Left renal cortex interstitium (tissue), 4 donors: ENCODE results near the gene ZBTB49. TPM values are rescaled to one million over a fixed set of nuclear protein-coding genes. Genes with fewer than 3 reads are reported as not detected.
"Not testable (repeated sequence)": the region's sequence is repeated elsewhere in the genome, so short reads cannot be mapped to it uniquely, and the experiment has no call there.

ENCODE experiments used
- DNase-seq, 4 donors: peaks; one replicate each; pipeline ENCODE4 v3.0.0-alpha.2; 2013; ENCODE audit warnings: low read depth in 4 of 4, low spot score in 2 of 4, missing footprints in 1 of 4
- polyA plus RNA-seq, 4 donors: library from polyadenylated mRNA; unstranded; fragments of 120-200 nt; gene quantifications; one replicate each; pipeline ENCODE4 v1.2.1, GENCODE V29; 2013; ENCODE audit not compliant: insufficient read length in 4 of 4

ZBTB49 gene, protein sequence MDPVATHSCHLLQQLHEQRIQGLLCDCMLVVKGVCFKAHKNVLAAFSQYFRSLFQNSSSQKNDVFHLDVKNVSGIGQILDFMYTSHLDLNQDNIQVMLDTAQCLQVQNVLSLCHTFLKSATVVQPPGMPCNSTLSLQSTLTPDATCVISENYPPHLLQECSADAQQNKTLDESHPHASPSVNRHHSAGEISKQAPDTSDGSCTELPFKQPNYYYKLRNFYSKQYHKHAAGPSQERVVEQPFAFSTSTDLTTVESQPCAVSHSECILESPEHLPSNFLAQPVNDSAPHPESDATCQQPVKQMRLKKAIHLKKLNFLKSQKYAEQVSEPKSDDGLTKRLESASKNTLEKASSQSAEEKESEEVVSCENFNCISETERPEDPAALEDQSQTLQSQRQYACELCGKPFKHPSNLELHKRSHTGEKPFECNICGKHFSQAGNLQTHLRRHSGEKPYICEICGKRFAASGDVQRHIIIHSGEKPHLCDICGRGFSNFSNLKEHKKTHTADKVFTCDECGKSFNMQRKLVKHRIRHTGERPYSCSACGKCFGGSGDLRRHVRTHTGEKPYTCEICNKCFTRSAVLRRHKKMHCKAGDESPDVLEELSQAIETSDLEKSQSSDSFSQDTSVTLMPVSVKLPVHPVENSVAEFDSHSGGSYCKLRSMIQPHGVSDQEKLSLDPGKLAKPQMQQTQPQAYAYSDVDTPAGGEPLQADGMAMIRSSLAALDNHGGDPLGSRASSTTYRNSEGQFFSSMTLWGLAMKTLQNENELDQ
- 10 to 100 TPM in 2 of 4 donors, 1 to 10 TPM in 2; 8.6 to 10.8 (median 10.1) TPM for polyA plus RNA-seq

- DNase-seq: peak; percentile 47 to 88 (median 86)
Measured at GRCh38 chr4:4289941-4290850, at the start of gene ZBTB49, which contains the start of gene LYAR. Gene ZBTB49 (plus strand): TSS chr4:4290251. CDS start chr4:4299946, 9,695 bp downstream. Gene LYAR (minus strand): TSS chr4:4290154. CDS start chr4:4283742, 6,412 bp downstream.

GRCh38 chr4:4245172-4245571 is 44.9 kb upstream of the ZBTB49 start:
- DNase-seq: no peak

GRCh38 chr4:4247696-4248028 is 42.4 kb upstream of the ZBTB49 start:
- no peak for DNase-seq

DNA sequence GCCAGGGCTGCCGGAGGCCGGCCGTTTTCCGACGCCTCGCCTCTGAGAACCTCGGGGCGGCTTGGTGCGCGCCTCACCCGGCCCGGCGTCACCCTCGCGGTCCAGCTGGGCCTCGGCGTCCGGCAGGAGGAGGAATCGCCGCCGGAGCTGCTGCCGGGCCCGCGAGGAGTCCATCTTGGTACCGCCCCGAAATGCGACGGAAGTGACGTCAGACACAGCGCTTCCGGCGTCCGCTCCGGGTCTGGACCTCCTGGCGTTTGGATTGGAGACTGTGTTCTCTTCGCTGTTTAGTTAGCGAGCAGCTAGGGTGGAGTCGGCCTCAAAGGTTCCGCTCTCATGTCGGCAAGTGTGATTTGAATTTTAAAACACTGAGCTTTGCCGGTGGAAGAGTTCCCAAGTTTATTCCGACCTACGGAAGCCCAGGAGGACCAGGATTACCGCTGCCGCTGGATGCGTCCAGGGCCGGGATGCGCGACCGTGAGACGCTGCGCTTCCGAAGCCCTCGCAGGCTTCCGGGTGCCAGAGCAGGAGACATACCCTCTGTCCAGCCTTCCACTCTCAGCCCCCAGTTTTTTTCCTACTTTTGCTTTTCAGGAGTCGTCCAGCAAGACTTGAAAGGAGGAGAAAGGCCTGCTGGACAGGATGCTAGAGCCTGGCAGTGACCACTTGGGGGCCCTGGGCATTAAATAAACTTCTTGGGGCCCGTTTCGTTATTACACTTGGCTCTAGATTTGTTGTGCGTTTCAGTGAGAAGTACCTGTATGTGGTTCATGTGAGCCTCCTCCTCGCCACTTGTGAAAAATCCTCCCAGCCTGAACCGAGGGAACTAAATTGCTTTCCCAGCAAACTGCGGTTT is 41.8 kb upstream of the ZBTB49 start, which contains the start of gene TMEM128:
Gene TMEM128, minus strand, starts transcription at position 195 of the 856 bp plus-strand sequence. Its CDS starts 21 bp downstream, at position 174.
- peak; percentile 87 to 97 (median 92) for DNase-seq

DNA sequence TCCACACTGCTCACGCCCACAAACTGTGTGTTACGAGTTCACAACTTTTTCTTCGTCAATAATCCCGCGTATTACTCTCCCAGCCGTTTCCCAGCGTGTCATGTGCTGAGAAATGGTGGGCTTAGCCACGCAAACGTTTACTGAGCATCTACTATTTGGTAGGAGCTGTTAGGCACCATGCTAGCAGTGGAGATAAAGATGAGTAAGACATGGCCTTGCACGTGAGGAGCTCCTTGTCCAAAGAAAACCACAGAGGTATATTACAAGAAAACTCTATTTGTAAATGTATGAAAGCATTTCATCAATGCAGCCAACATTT is 41.2 kb upstream of the ZBTB49 start:
- DNase-seq: no peak

GRCh38 chr4:4249342-4249741 is 40.7 kb upstream of the ZBTB49 start:
- DNase-seq: not testable (repeated sequence)

GRCh38 chr4:4249866-4250265 is 40.2 kb upstream of the ZBTB49 start:
- no peak for DNase-seq

GRCh38 chr4:4254199-4254598 is 35.9 kb upstream of the ZBTB49 start:
- no peak for DNase-seq

- DNase-seq: no peak
Measured at GRCh38 chr4:4254666-4255065, 35.4 kb upstream of the ZBTB49 start.

GRCh38 chr4:4256799-4257198 is 33.3 kb upstream of the ZBTB49 start:
- DNase-seq: no peak

- DNase-seq: not testable (repeated sequence)
Measured at GRCh38 chr4:4257705-4258104, 32.3 kb upstream of the ZBTB49 start.

GRCh38 chr4:4259484-4260100 is 30.5 kb upstream of the ZBTB49 start:
- DNase-seq: no peak

GRCh38 chr4:4260185-4260751 is 29.8 kb upstream of the ZBTB49 start:
- DNase-seq: no peak

DNA sequence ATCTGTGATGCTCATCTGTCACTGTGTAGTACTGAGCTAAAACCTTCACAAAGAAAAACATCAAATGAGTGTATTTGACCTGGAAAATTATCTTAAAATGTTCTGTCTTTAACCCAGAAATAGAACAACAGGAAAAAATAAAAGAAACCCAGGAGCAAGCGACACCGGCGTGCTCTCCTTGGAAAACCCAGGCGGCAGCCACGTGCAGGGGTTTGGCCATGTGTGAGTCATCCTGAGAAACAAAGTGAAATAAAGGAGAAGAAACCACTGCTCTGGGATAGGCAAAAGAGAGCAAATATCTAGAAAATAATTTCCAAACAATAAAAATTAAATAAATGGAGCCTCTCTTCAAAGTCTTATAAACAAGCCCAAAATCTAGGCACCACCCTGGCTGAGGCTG is 22.1 kb upstream of the ZBTB49 start:
- no peak for DNase-seq

DNA sequence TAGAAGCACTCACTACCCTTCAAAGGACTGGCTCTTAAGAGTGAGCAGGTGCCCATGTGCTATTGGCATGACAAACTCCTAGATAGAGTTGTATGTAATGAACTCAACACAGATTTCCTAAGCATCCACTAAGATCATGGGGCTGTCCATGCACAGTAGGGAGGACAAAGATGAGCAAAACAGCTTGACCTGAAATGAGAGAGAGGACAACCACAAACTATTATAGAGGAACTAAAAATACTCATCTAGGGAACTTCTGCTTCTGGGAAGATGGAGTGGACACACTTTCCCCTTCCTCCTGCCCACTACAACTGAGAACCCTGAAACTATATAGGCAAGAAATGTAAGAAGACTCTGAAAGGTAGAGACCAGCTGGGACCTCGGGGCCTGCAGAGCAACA is 21.3 kb upstream of the ZBTB49 start:
- no peak for DNase-seq

DNA sequence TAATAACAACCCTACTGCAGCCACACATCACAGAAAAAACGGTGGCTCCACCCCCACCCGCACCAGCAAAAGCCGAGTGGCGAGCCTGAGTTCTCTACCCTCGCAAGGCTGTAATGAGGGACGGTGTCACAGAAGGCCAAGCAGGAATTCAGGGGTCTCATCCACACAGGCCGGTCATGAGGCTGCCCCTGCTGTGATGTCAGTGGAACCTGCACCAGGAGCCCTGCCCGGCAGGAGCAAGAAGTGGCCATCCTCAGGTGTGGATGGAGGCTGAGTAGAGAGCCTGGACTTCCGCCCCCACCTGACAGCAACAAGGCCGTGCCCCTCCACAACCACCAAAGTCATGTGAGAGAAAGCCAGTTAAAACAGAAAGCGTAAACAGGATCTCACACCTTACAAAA is 20.7 kb upstream of the ZBTB49 start:
- no peak for DNase-seq

GRCh38 chr4:4269856-4270255 is 20.2 kb upstream of the ZBTB49 start:
- DNase-seq: no peak

GRCh38 chr4:4270529-4270928 is 19.5 kb upstream of the ZBTB49 start:
- DNase-seq: no peak

DNA sequence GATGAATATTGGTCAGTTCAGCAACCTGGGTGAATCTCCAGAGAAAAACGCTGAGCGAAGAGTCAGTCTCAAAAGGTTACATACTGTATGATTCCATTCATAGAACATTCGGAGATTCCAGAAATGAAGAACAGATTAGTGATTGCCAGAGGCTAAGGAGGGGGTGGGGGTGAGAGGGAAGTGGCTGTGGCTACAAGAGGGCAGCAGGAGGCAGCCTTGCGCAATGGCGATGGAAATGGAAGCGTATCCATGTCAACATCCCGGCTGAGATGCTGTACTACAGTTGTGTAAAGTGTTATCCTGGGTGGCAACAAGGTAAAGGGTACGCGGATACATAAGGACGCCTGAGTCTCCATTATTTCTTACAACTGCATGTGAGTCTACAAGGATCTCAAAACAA is 18.1 kb upstream of the ZBTB49 start:
- no peak for DNase-seq
